Loucy (cell line): ENCODE results near the gene GCK.

ENCODE experiments used
- H2AFZ ChIP-seq: fragments of 200-600 bp; sonication (generic); 2 replicates; pipeline ENCODE4 v1.6.0; 2016; ENCODE audit warnings: antibody characterized with exemption, mild to moderate bottlenecking, low read length, moderate library complexity
- H3F3A ChIP-seq: fragments of 200-600 bp; 2 replicates; pipeline ENCODE4 v1.6.0; 2016; ENCODE audit warnings: antibody characterized with exemption, low read depth, mild to moderate bottlenecking
- H3K27me3 ChIP-seq: fragments of 200-600 bp; sonication (generic); 2 replicates; pipeline ENCODE4 v1.6.1; 2014; ENCODE audit warnings: low read length, mild to moderate bottlenecking; ENCODE audit not compliant: insufficient read depth, poor library complexity, severe bottlenecking
- H3K36me3 ChIP-seq: fragments of 200-600 bp; sonication (generic); 2 replicates; pipeline ENCODE4 v1.6.1; 2016; ENCODE audit warnings: low read length; ENCODE audit not compliant: insufficient read depth
- H3K4me1 ChIP-seq: fragments of 200-600 bp; sonication (generic); 2 replicates; pipeline ENCODE4 v1.5.1; 2014; ENCODE audit warnings: low read length, mild to moderate bottlenecking; ENCODE audit not compliant: insufficient read depth, poor library complexity, severe bottlenecking
- H3K4me2 ChIP-seq: fragments of 200-600 bp; sonication (generic); 2 replicates; pipeline ENCODE4 v1.6.0; 2014; ENCODE audit warnings: antibody characterized with exemption, low read length, low read depth, mild to moderate bottlenecking; ENCODE audit not compliant: poor library complexity, severe bottlenecking
- H3K4me3 ChIP-seq: fragments of 200-600 bp; sonication (generic); 2 replicates; pipeline ENCODE4 v1.5.1; 2014; ENCODE audit warnings: low read length, mild to moderate bottlenecking, mixed read lengths; ENCODE audit not compliant: poor library complexity, severe bottlenecking
- H3K79me2 ChIP-seq: fragments of 200-600 bp; sonication (generic); 2 replicates; pipeline ENCODE4 v1.6.1; 2014; ENCODE audit warnings: low read length; ENCODE audit not compliant: insufficient read depth
- H3K9ac ChIP-seq: fragments of 200-600 bp; sonication (generic); 2 replicates; pipeline ENCODE4 v1.6.0; 2014; ENCODE audit warnings: mild to moderate bottlenecking, low read depth, low read length, moderate library complexity; ENCODE audit not compliant: poor library complexity, severe bottlenecking
- H3K9me2 ChIP-seq: fragments of 200-600 bp; sonication (generic); replicated peaks from 2 replicates; pipeline ENCODE4 v1.6.1; 2016; ENCODE audit warnings: low read depth, low read length, mixed read lengths
- H3K9me3 ChIP-seq: fragments of 200-600 bp; sonication (generic); 2 replicates; pipeline ENCODE4 v1.6.1; 2014; ENCODE audit warnings: mild to moderate bottlenecking, antibody characterized with exemption, low read length, low read depth; ENCODE audit not compliant: insufficient read depth
- H4K20me1 ChIP-seq: fragments of 200-600 bp; sonication (generic); 2 replicates; pipeline ENCODE4 v1.6.0; 2014; ENCODE audit warnings: antibody characterized with exemption, low read length, mild to moderate bottlenecking; ENCODE audit not compliant: insufficient read depth, poor library complexity, severe bottlenecking
- EZH2phosphoT487 ChIP-seq: fragments of 200-600 bp; IDR thresholded peaks from 2 replicates; pipeline ENCODE4 v1.6.1; 2018; ENCODE audit warnings: antibody characterized with exemption, mild to moderate bottlenecking, moderate library complexity, borderline replicate concordance
- TF ChIP-seq, protein P1 (sequence below): fragments of 200-600 bp; sonication (generic); conservative IDR thresholded peaks from 2 replicates; pipeline ENCODE4 v1.5.1; 2014; ENCODE audit warnings: mild to moderate bottlenecking, antibody characterized with exemption, low read length

Gene GCK

DNA sequence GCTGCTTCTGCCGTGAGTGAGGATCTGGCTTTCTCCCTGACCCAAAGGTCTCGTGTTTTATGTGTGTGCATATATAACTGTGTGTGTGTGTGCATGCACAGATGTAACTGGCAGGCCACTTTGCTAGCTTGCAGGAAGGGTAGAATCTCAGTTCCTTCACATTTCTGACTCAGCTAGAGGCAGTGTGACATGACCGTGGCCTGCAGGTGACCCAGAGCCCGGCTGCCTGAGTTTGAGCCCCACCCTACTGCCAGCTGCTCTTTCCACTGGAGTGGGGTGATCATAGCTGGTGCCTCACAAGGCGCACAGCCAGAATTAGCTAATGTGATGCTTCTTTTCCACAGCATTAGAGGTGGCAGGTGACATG is 38.8 kb downstream of the GCK start:
- Histone ChIP-seq H4K20me1 (no peaks in the 10 kb centered on the region), H3K4me3 (no peak overlapping the region), H3K9ac (no peak overlapping the region), H3F3A (no peaks in the 10 kb centered on the region), H3K9me3 (no peaks in the 10 kb centered on the region), H3K9me2 (no peaks in the 10 kb centered on the region), H2AFZ (no peak overlapping the region), H3K27me3 (no peaks in the 10 kb centered on the region), H3K4me2 (no peak overlapping the region), H3K79me2 (no peaks in the 10 kb centered on the region), H3K36me3 (no peaks in the 10 kb centered on the region), H3K4me1 (no peaks in the 10 kb centered on the region)
- TF ChIP-seq, protein P1, sequence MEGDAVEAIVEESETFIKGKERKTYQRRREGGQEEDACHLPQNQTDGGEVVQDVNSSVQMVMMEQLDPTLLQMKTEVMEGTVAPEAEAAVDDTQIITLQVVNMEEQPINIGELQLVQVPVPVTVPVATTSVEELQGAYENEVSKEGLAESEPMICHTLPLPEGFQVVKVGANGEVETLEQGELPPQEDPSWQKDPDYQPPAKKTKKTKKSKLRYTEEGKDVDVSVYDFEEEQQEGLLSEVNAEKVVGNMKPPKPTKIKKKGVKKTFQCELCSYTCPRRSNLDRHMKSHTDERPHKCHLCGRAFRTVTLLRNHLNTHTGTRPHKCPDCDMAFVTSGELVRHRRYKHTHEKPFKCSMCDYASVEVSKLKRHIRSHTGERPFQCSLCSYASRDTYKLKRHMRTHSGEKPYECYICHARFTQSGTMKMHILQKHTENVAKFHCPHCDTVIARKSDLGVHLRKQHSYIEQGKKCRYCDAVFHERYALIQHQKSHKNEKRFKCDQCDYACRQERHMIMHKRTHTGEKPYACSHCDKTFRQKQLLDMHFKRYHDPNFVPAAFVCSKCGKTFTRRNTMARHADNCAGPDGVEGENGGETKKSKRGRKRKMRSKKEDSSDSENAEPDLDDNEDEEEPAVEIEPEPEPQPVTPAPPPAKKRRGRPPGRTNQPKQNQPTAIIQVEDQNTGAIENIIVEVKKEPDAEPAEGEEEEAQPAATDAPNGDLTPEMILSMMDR, result no peak
- TF ChIP-seq EZH2phosphoT487, result no peak

DNA sequence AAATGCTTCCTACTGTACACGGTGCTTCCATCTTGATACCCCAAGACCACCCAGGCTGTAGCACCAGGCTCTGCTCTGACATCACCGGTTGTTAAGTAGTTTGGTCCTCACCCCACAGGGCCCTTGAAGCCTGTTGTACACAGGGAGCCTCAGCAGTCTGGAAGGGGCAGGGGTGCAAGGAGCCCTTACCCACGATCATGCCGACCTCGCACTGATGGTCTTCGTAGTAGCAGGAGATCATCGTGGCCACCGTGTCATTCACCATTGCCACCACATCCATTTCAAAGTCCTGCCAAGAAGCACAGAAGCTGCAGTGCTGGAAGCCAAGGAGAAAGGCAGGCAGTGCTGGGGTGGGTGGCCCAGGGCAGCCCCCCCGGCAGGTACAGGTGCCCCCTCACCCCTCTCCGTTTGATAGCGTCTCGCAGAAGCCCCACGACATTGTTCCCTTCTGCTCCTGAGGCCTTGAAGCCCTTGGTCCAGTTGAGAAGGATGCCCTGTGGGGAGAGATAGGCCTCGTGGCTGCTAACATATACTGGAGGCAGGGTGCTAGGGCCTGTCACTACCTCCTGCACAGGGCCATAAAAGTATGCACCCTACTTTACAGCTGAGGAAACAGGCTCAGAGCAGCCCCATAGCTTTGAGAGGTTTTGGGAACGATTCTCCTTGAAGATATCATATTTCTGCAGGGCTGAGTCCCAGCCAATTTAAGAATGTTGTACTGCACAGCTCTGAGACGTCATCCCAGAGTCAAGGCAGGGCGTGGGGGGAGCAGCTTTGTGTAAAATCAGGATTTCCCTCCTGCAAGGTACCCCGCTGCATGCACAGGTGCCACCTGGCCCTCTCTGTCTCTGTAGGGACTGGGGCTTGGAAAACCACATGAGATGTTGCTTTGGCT is 39.4 kb downstream of the GCK start:
- Histone ChIP-seq H3K79me2 (no peaks in the 10 kb centered on the region), H3K9me3 (no peaks in the 10 kb centered on the region), H3K27me3 (no peaks in the 10 kb centered on the region), H3K4me3 (no peak overlapping the region), H3F3A (no peaks in the 10 kb centered on the region), H3K36me3 (no peaks in the 10 kb centered on the region), H3K4me1 (no peaks in the 10 kb centered on the region), H2AFZ (no peak overlapping the region), H3K9ac (no peak overlapping the region), H3K9me2 (no peaks in the 10 kb centered on the region), H3K4me2 (no peak overlapping the region), H4K20me1 (no peaks in the 10 kb centered on the region)
- TF ChIP-seq, protein P1, result no peak
- TF ChIP-seq EZH2phosphoT487, result no peak

- Histone ChIP-seq H3K79me2 (no peaks in the 10 kb centered on the region), H3K9me2 (no peaks in the 10 kb centered on the region), H4K20me1 (no peaks in the 10 kb centered on the region), H3K4me1 (no peaks in the 10 kb centered on the region), H2AFZ (no peak overlapping the region), H3K36me3 (no peaks in the 10 kb centered on the region), H3K4me3 (no peak overlapping the region), H3K9ac (no peak overlapping the region), H3K27me3 (no peaks in the 10 kb centered on the region), H3K4me2 (no peak overlapping the region), H3K9me3 (no peaks in the 10 kb centered on the region), H3F3A (no peaks in the 10 kb centered on the region)
- no peak for TF ChIP-seq EZH2phosphoT487
- TF ChIP-seq, protein P1, result no peak
Measured at GRCh38 chr7:44148961-44149536, 40.2 kb downstream of the GCK start.
